ENCODE data around the gene TP53I11.

GRCh38 chr11:44927174-44927661 is 23.5 kb downstream of the TP53I11 start:
- TF ChIP-seq POLR2AphosphoS5 (IDR thresholded peaks at IDR 0.05; ENCODE audit: low read depth, low read length) (no peak), SP1 (IDR thresholded peaks at IDR 0.05; ENCODE audit: low read depth) (no peak)

Data from HCT116 (cell line).